SK-N-SH treated with all-trans-retinoic acid at 6 μM for 48 hours (cell line): ENCODE results near the gene KRT78.

Experiments used
- ATAC-seq: fragments of 200-7000 bp; cut with Tn5 transposase; 3 replicates; pipeline ENCODE4 v1.9.1; 2020; ENCODE audit warnings: mild to moderate bottlenecking, moderate library complexity
- ARNTL ChIP-seq: fragments of 450-650 bp; formaldehyde crosslinking; IDR thresholded peaks from 2 replicates; pipeline ENCODE4 v1.5.0; 2020; ENCODE audit warnings: low read depth, mild to moderate bottlenecking, moderate library complexity, borderline replicate concordance
- BACH2 ChIP-seq: fragments of 250-450 bp; sonication (Bioruptor Pico); IDR thresholded peaks from 2 replicates; pipeline ENCODE4 v1.9.0; 2021; ENCODE audit warnings: mild to moderate bottlenecking, borderline replicate concordance
- CSDC2 ChIP-seq: fragments of 250-450 bp; sonication (Bioruptor Pico); IDR thresholded peaks from 2 replicates; pipeline ENCODE4 v1.5.0; 2020; ENCODE audit warnings: mild to moderate bottlenecking, moderate library complexity
- CSRNP3 ChIP-seq: fragments of 250-450 bp; sonication (Bioruptor Pico); IDR thresholded peaks from 2 replicates; pipeline ENCODE4 v1.5.1; 2021; ENCODE audit warnings: mild to moderate bottlenecking, moderate library complexity
- ESRRG ChIP-seq: fragments of 250-450 bp; sonication (Bioruptor Pico); IDR thresholded peaks from 2 replicates; pipeline ENCODE4 v1.6.1; 2021; ENCODE audit warnings: mild to moderate bottlenecking
- GLIS3 ChIP-seq: fragments of 250-450 bp; sonication (Bioruptor Pico); IDR thresholded peaks from 2 replicates; pipeline ENCODE4 v1.5.0; 2020; ENCODE audit warnings: mild to moderate bottlenecking, moderate library complexity
- ISL1 ChIP-seq: fragments of 250-450 bp; sonication (Bioruptor Pico); IDR thresholded peaks from 2 replicates; pipeline ENCODE4 v2.1.2; 2022; ENCODE audit warnings: mild to moderate bottlenecking, moderate library complexity
- OSR1 ChIP-seq: fragments of 250-450 bp; sonication (Bioruptor Pico); IDR thresholded peaks from 2 replicates; pipeline ENCODE4 v1.8.0; 2022; ENCODE audit warnings: moderate library complexity, mild to moderate bottlenecking, inconsistent platforms
- PATZ1 ChIP-seq: fragments of 250-450 bp; sonication (Bioruptor Pico); IDR thresholded peaks from 2 replicates; pipeline ENCODE4 v1.8.0; 2020; ENCODE audit warnings: mild to moderate bottlenecking, moderate library complexity, borderline replicate concordance
- PPARA ChIP-seq: fragments of 250-450 bp; sonication (Bioruptor Pico); IDR thresholded peaks from 2 replicates; pipeline ENCODE4 v1.5.0; 2020; ENCODE audit warnings: mild to moderate bottlenecking, borderline replicate concordance
- SNAI2 ChIP-seq: fragments of 250-450 bp; sonication (Bioruptor Pico); IDR thresholded peaks from 2 replicates; pipeline ENCODE4 v1.5.0; 2020; ENCODE audit warnings: mild to moderate bottlenecking, moderate library complexity
- TCF4 ChIP-seq: fragments of 250-450 bp; sonication (Bioruptor Pico); IDR thresholded peaks from 2 replicates; pipeline ENCODE4 v1.8.0; 2021; ENCODE audit warnings: mild to moderate bottlenecking, moderate library complexity, borderline replicate concordance
- TOX ChIP-seq: fragments of 250-450 bp; sonication (Bioruptor Pico); IDR thresholded peaks from 2 replicates; pipeline ENCODE4 v1.8.0; 2021; ENCODE audit warnings: mild to moderate bottlenecking, moderate library complexity, borderline replicate concordance
- ZC3H10 ChIP-seq: fragments of 250-450 bp; sonication (Bioruptor Pico); IDR thresholded peaks from 2 replicates; pipeline ENCODE4 v1.5.1; 2021; ENCODE audit warnings: mild to moderate bottlenecking, moderate library complexity
- ZFP30 ChIP-seq: fragments of 450-650 bp; formaldehyde crosslinking; IDR thresholded peaks from 2 replicates; pipeline ENCODE4 v1.5.0; 2022; ENCODE audit warnings: mild to moderate bottlenecking, moderate library complexity
- ZNF565 ChIP-seq: fragments of 450-650 bp; formaldehyde crosslinking; conservative IDR thresholded peaks from 2 replicates; pipeline ENCODE4 v1.5.0; 2020; ENCODE audit warnings: low read depth, mild to moderate bottlenecking, moderate library complexity
- ZNF70 ChIP-seq: fragments of 450-650 bp; formaldehyde crosslinking; IDR thresholded peaks from 2 replicates; pipeline ENCODE4 v1.5.0; 2020; ENCODE audit warnings: mild to moderate bottlenecking, moderate library complexity
- ZNF8 ChIP-seq: fragments of 450-650 bp; formaldehyde crosslinking; IDR thresholded peaks from 2 replicates; pipeline ENCODE4 v1.5.0; 2020; ENCODE audit warnings: mild to moderate bottlenecking, moderate library complexity
- TF ChIP-seq, protein P1 (sequence below): fragments of 250-450 bp; sonication (Bioruptor Pico); IDR thresholded peaks from 2 replicates; pipeline ENCODE4 v1.8.0; 2021; ENCODE audit warnings: low read depth, mild to moderate bottlenecking, moderate library complexity, borderline replicate concordance
- TF ChIP-seq, protein P2 (sequence below): fragments of 250-450 bp; sonication (Bioruptor Pico); IDR thresholded peaks from 2 replicates; pipeline ENCODE4 v1.5.0; 2020; ENCODE audit warnings: mild to moderate bottlenecking, moderate library complexity
- TF ChIP-seq, protein P3 (sequence below): fragments of 250-450 bp; sonication (Bioruptor Pico); IDR thresholded peaks from 2 replicates; pipeline ENCODE4 v1.5.1; 2020; ENCODE audit warnings: low read depth, mild to moderate bottlenecking, moderate library complexity

Gene KRT78

GRCh38 chr12:52837413-52837741, 11.4 kb downstream of the KRT78 start:
- TF ChIP-seq SNAI2 (CRISPR knock-in tag), result no peak
- no peak for TF ChIP-seq ZFP30 (CRISPR knock-in tag)
- TF ChIP-seq TOX (CRISPR knock-in tag), result no peak
- TF ChIP-seq CSDC2 (CRISPR knock-in tag), result no peak
- TF ChIP-seq ZNF70, result no peak
- no peak for TF ChIP-seq BACH2
- no peak for TF ChIP-seq ARNTL
- no peak for TF ChIP-seq GLIS3 (CRISPR knock-in tag)
- TF ChIP-seq, protein P1, sequence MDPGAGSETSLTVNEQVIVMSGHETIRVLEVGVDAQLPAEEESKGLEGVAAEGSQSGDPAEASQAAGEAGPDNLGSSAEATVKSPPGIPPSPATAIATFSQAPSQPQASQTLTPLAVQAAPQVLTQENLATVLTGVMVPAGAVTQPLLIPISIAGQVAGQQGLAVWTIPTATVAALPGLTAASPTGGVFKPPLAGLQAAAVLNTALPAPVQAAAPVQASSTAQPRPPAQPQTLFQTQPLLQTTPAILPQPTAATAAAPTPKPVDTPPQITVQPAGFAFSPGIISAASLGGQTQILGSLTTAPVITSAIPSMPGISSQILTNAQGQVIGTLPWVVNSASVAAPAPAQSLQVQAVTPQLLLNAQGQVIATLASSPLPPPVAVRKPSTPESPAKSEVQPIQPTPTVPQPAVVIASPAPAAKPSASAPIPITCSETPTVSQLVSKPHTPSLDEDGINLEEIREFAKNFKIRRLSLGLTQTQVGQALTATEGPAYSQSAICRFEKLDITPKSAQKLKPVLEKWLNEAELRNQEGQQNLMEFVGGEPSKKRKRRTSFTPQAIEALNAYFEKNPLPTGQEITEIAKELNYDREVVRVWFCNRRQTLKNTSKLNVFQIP, result no peak
- no peak for TF ChIP-seq ZNF565 (CRISPR knock-in tag)
- TF ChIP-seq ISL1 (CRISPR knock-in tag), result no peak
- TF ChIP-seq, protein P2, sequence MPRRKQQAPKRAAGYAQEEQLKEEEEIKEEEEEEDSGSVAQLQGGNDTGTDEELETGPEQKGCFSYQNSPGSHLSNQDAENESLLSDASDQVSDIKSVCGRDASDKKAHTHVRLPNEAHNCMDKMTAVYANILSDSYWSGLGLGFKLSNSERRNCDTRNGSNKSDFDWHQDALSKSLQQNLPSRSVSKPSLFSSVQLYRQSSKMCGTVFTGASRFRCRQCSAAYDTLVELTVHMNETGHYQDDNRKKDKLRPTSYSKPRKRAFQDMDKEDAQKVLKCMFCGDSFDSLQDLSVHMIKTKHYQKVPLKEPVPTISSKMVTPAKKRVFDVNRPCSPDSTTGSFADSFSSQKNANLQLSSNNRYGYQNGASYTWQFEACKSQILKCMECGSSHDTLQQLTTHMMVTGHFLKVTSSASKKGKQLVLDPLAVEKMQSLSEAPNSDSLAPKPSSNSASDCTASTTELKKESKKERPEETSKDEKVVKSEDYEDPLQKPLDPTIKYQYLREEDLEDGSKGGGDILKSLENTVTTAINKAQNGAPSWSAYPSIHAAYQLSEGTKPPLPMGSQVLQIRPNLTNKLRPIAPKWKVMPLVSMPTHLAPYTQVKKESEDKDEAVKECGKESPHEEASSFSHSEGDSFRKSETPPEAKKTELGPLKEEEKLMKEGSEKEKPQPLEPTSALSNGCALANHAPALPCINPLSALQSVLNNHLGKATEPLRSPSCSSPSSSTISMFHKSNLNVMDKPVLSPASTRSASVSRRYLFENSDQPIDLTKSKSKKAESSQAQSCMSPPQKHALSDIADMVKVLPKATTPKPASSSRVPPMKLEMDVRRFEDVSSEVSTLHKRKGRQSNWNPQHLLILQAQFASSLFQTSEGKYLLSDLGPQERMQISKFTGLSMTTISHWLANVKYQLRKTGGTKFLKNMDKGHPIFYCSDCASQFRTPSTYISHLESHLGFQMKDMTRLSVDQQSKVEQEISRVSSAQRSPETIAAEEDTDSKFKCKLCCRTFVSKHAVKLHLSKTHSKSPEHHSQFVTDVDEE, result no peak
- TF ChIP-seq TCF4 (CRISPR knock-in tag), result no peak
- no peak for TF ChIP-seq CSRNP3 (CRISPR knock-in tag)
- no peak for TF ChIP-seq ZC3H10
- no peak for TF ChIP-seq PATZ1
- TF ChIP-seq ESRRG (CRISPR knock-in tag), result no peak
- TF ChIP-seq ZNF8 (CRISPR knock-in tag), result no peak
- peak; percentile 35; the same call in 1 of the 3 replicates for ATAC-seq

GRCh38 chr12:52836491-52837412, 12.0 kb downstream of the KRT78 start:
- no peak for TF ChIP-seq SNAI2 (CRISPR knock-in tag)
- TF ChIP-seq TOX (CRISPR knock-in tag), result no peak
- TF ChIP-seq ZNF565 (CRISPR knock-in tag), result no peak
- no peak for TF ChIP-seq OSR1 (CRISPR knock-in tag)
- TF ChIP-seq, protein P3, sequence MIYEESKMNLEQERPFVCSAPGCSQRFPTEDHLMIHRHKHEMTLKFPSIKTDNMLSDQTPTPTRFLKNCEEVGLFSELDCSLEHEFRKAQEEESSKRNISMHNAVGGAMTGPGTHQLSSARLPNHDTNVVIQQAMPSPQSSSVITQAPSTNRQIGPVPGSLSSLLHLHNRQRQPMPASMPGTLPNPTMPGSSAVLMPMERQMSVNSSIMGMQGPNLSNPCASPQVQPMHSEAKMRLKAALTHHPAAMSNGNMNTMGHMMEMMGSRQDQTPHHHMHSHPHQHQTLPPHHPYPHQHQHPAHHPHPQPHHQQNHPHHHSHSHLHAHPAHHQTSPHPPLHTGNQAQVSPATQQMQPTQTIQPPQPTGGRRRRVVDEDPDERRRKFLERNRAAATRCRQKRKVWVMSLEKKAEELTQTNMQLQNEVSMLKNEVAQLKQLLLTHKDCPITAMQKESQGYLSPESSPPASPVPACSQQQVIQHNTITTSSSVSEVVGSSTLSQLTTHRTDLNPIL (CRISPR knock-in tag), result no peak
- TF ChIP-seq CSRNP3 (CRISPR knock-in tag), result no peak
- TF ChIP-seq ISL1 (CRISPR knock-in tag), result no peak
- TF ChIP-seq, protein P1, result no peak
- no peak for TF ChIP-seq ARNTL
- no peak for TF ChIP-seq CSDC2 (CRISPR knock-in tag)
- no peak for TF ChIP-seq PPARA (CRISPR knock-in tag)
- TF ChIP-seq, protein P2, result no peak
- no peak for TF ChIP-seq TCF4 (CRISPR knock-in tag)
- TF ChIP-seq ZNF8 (CRISPR knock-in tag), result no peak
- no peak for TF ChIP-seq ZC3H10
- no peak for ATAC-seq
